Measurements from ENCODE around the gene INPP4B.

The INPP4B gene

DNA sequence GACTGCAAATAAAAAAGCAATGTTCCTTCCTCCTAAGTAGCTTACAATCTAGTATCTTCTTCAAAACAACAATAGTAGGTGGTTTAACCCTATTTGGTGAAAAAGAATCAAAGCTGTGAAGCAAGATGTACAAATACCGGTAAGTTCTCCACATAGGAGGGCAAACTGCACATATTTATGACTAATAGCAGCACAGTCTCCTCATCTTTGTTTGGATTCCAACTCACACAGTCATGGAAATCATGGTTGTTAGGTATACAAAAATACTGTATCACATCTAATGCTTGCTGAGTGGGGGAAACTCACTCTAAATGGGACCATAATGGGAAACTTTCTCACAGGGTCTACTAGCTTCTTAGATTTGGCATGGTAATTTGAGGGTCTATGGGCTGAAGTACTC, 597.2 kb downstream of the INPP4B start:
- H3K4me3 ChIP-seq (ENCODE audit: low read length), result no peak overlapping the region
- no peak for DNase-seq (ENCODE audit: low read depth, low spot score)

DNA sequence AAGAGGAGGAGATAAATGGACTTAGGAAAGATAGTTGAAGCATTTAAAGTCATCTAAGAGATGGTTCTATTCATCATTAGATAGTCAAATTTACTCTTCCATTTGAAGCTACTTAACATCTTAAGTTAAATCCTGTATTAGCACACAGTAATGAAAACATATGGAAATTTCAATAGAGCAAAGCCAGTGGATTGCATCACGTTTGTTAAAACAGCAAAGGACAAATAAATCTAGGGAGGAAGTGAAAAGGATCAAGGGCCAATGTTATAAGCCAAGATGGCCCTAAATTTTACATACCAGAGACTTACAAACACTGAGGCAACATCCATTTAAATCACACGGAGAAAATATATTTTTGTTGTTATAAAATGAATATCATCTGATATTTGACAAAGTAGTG, 602.8 kb downstream of the INPP4B start:
- no peak for DNase-seq (ENCODE audit: low read depth, low spot score)
- H3K4me3 ChIP-seq (ENCODE audit: low read length), result no peak overlapping the region

DNA sequence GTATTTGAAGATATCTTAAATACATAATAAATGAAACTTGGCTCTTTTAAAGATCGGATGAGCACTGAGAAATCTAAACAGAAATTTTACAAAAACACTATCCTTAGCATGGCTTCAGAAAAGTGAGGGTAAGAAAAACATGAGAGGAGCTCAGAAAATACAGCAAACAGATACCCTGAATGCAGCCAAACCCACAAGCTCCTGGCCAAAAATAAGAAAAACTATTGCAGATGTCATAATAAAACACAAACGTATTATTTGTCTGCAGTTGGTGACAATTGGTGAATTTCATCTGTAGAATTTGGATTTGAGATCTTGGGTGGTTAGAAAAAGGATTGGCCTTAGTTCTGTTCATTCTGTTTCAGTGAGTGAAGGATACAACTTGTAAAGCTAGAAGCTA, 603.9 kb downstream of the INPP4B start:
- H3K4me3 ChIP-seq (ENCODE audit: low read length), result no peak overlapping the region
- DNase-seq (ENCODE audit: low read depth, low spot score), result no peak

DNA sequence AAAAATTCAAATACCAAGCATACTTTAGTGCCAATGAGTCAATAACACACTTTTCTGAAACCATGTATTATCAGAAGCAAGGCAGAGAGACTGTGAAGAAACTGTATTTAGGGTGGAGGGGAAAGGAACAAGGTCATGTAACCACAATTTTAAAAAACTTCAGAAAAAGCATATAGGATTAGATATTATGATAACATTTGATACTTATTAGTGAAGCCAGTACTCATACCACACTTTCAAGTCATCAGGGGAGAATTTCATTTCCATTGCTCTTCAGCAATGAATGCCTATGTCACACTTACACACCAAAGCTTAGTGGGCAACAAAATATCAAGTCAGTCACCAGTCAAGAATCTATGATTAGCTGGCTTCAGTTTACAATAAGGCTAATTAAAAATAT, 607.5 kb downstream of the INPP4B start:
- no peak overlapping the region for H3K4me3 ChIP-seq (ENCODE audit: low read length)
- DNase-seq (ENCODE audit: low read depth, low spot score), result no peak

DNA sequence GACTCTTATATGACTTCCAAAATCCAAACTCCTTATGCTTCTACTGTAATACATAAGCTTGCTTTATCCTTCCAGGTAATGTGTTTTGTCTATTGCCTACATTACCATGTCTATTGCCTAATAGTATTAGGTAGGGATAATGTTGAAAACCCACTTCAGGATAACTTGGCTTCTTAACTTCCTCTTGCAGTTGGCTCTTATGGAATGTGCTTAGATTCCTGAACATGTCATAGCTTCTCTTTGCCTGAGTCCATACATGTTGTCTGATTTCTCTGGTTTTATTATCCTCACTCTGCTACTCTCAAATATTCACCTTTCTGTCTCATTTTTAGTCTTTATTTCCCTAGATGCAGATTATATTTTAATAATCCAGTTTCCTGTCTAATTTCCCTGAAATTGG, 609.8 kb downstream of the INPP4B start:
- no peak overlapping the region for H3K4me3 ChIP-seq (ENCODE audit: low read length)
- DNase-seq (ENCODE audit: low read depth, low spot score), result no peak

DNA sequence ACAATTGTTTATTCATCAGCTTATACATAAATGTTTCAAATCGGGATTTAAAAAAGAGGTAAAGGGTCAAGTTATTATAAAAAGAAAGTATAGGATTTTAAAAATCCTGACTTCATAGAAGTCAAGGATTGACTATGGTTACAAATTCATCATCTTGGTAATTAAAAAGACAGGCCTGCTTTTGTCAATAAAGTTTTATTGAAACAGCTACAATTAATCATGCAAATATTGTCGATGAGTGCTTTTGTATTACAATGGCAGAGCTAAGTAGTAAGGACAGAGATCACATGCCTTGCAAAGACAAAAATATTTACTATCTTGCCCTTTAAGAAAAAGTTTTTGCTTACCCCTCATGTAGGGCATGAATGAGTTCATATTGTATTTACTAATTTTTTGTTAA, 614.3 kb downstream of the INPP4B start:
- DNase-seq (ENCODE audit: low read depth, low spot score), result no peak

DNA sequence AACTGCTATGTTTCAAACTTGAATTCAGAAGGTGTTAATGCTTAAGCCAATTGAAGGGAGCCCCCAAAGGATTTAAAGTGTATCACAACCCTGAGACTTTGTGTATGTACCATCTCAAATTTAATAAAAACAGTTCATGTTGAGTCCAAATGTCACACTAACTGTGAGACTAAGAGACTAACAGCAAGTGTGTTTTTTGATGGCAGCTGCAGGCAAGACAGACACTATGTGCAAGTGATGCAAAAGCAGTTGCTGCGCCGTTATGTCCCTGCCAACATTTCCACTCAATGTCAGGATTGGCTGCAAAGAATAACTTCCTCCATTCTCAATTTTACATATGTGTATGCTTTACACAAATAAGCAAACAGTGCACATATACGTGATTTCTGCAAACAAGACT, 615.1 kb downstream of the INPP4B start:
- no peak overlapping the region for H3K4me3 ChIP-seq (ENCODE audit: low read length)
- DNase-seq (ENCODE audit: low read depth, low spot score), result no peak

More for the DNA sequence above, 614.3 kb downstream of the INPP4B start:
- H3K4me3 ChIP-seq (ENCODE audit: low read length), result no peak overlapping the region

DNA sequence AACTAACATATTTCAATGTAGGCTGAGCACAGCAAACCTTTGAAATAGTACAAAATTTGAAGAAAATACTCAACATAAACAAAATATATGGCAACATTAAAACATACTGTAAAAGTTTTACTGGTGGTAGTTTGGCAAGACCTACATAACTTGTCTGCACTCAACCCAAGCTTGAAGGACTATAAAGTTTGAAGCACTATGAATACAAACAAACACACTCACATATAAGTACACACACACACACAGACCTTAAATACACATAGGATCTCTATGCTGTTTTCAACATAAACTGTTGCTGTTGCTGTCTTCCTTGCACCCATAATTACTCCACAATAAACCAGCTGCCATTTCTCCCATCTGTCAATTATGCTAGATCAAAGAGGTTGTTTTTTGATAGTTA, 620.1 kb downstream of the INPP4B start:
- H3K4me3 ChIP-seq (ENCODE audit: low read length), result no peak overlapping the region
- no peak for DNase-seq (ENCODE audit: low read depth, low spot score)

DNA sequence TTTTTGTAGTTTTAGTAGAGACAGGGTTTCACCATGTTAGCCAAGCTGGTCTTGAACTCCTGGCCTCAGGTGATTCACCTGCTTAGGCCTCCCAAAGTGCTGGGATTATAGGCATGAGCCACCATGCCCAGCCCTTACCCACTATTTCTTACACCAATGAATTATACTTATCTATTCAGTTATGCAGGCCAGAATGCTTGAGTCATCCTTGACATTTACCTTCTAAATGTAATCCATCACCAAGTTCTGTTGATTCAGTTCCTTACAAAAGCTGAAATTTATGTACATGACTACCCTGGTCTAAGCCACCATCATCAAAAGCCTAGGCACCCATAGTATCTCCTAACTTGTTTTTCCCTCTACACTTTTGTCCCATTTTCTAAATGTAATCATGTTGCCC, 624.0 kb downstream of the INPP4B start:
- DNase-seq (ENCODE audit: low read depth, low spot score), result no peak
- no peak overlapping the region for H3K4me3 ChIP-seq (ENCODE audit: low read length)

DNA sequence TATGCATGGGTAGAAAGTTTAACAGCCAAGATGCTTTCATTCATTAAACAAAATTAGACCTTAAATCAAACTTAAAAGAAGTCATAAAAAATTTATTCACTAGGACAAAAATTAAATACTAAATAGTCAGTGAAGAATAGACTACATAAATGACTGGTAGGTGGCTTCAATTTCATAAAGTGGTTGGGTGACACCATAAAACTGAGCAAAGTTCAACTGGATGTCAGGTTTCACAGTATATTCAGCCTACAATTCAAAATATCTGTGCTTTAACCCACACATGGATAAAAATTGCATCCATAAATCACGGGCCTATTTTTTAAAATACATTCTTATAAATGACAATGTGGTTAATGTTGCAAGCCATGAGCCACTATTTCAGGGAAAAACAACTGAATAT, 627.4 kb downstream of the INPP4B start:
- no peak overlapping the region for H3K4me3 ChIP-seq (ENCODE audit: low read length)
- no peak for DNase-seq (ENCODE audit: low read depth, low spot score)

DNA sequence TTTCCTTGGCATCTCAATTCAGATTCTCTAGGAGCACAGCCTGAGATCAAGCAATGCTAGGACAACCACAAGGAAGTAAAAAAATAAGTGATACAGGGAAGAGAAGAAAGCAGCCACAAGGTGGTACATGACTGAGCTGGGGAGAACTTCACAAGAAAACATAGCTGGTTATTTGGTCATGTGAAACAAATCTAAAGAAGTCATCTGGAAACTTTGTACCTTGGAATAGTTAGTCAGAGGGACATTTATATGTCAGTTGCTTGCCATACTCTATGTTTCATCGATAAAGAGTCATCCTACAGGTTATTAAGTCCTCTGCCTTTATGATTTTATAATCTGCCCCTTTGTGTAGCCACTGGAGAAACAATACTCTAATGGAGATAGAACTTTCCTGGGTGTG, 634.7 kb downstream of the INPP4B start:
- DNase-seq (ENCODE audit: low read depth, low spot score), result no peak
- H3K4me3 ChIP-seq (ENCODE audit: low read length), result no peak overlapping the region

DNA sequence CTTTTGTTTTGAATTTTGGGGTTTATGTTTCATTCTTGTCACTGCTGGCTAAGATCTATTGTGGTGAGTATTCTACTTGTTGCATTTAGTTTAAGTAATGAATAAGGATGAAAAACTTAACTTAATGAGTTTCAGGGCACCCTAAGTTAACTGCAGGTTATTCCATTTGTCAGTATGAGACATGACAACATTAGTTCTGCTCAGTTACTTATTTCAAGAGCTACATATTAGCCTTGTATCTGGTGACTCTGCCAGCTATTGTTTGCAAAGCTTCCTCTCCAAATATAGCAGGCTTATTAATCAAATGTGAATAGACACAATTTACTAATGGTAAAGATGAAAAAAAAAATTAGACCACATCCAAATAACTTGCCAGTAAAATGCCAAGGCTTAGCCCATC, 642.6 kb downstream of the INPP4B start:
- no peak overlapping the region for H3K4me3 ChIP-seq (ENCODE audit: low read length)
- no peak for DNase-seq (ENCODE audit: low read depth, low spot score)

DNA sequence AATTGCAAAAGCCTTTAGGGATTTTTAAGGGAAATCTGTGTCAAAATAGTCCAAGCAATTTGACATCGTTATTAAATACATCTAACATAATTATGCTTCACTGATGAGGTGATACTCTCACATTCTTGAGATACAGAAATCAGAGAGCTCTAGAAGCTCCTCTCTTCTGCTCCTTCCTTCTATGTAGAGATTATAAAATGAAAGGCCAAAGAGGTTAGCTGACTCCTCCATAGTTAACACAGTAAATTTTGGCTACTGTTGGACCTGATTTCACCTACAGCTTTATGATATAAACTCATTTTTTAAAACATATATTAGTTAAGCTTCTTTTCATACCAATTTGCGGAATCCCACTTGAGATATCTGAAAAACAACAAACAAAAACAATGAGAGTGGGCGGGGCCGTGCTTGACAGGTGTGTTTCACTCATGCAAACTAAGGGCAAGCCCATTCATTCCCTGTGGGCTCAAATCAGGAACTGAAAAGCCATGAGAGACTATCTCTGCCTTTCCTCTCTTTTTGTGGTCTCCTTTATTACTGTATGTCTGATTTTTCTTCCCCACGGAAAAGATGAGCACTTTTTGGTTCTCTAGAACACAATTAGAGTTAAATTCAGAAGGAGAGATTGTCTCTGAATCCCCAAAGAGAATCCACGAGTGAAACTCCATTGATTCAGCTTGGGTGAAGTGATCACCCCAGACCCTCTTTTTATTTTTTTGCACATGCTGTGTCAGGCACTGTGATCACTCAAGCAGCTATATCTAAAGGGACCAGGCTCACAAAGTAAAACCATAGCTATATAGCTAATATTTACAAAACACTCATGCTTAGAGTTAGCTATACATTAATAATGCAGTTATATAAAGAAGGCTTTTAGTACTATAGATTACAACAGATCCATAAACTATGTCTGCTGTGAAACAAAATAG, 643.4 kb downstream of the INPP4B start:
- DNase-seq (ENCODE audit: low read depth, low spot score), result no peak

DNA sequence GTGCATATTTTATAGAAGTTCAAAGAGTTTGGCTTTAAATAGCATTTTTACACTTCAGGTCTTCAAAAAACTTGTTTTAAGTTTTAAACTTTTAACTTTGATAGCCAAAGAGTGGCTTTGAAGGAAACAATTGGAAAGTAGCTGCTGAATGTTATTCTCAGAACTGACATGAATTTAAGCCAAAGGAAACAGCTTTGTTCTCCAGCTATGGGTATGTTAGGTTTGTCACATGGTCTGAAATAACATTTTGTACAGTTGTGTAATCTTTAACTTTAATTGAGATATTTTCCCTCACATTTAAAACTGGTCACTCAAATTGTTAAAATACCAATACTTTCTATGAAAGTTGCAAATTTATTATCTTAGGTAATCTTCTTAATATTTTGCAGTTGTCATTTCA, 645.1 kb downstream of the INPP4B start:
- H3K4me3 ChIP-seq (ENCODE audit: low read length), result no peak overlapping the region
- no peak for DNase-seq (ENCODE audit: low read depth, low spot score)

More for the DNA sequence above, 643.4 kb downstream of the INPP4B start:
- no peak overlapping the region for H3K4me3 ChIP-seq (ENCODE audit: low read length)

DNA sequence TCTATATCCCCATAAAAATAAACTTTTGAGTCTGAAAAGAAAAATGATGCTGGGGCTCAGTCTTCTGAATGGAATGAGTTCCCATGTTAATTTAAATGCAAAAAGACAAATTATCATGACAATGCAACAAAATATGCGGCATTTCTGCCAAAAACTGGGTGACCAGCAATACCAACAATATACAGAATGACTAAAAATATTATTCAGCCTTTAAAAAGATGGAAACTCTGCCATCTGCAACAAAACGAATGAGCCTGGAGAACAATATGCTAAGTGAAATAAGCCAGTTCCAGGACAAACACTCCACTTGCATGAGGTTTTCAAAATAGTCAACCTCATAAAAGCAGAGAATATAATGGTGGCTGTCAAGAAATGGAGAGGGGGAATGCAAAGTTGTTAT, 651.2 kb downstream of the INPP4B start:
- no peak for DNase-seq (ENCODE audit: low read depth, low spot score)
- H3K4me3 ChIP-seq (ENCODE audit: low read length), result no peak overlapping the region

DNA sequence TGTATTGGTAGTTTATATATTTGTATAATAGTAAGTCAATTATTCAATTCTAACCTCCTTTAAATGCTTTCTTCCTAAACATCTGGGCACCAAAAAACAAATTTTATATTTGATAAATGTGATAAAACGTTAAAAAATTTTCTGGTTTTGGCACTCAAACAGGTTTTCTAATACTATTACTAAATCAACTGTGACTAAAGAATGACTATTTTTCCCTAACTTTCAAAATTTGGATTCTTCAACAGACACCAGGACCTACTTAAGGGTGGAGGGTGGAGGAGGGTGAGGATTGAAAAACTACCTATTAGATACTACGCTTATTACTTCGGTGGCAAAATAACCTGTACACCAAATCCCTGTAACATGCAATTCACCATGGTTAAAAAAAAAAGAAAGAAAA, 654.2 kb downstream of the INPP4B start:
- no peak for DNase-seq (ENCODE audit: low read depth, low spot score)
- no peak overlapping the region for H3K4me3 ChIP-seq (ENCODE audit: low read length)

DNA sequence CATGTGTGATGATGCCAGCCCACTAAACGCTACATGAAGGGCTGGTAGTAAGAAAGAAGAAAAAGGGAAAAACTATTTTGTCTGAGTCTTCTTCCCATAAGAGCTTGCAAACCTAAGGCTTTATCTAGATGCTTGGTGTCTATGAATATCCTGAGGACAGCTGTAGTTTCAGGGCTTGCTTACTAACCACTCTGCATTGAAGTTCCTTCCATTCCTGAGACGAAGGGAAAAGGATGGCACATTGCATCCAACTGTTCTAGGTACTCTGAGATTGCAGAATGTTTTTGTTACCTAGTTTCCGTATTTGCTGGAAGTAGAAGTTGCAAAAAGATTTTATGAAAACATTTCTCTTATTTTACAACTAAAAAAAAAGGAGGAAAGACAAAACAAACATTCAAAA, 665.1 kb downstream of the INPP4B start:
- no peak overlapping the region for H3K4me3 ChIP-seq (ENCODE audit: low read length)
- DNase-seq (ENCODE audit: low read depth, low spot score), result no peak

DNA sequence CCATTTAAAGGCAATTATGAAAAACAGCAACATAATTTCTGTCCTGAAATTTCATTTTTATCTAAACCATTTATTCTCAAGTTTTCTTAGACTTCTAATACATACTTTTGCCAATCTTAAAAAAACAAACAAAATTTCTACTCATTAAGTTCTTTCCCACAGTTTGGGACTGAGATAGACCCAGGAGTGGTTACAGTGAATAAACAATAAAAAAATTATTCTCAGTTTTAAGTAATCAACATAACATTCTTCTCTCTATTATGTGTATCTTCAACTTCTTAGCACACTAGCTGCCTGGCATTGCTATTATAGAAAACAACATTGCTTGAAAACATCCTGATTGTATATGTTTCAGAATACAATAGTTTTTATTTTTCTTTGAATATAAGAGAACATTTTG, 676.9 kb downstream of the INPP4B start:
- no peak overlapping the region for H3K4me3 ChIP-seq (ENCODE audit: low read length)
- DNase-seq (ENCODE audit: low read depth, low spot score), result no peak

DNA sequence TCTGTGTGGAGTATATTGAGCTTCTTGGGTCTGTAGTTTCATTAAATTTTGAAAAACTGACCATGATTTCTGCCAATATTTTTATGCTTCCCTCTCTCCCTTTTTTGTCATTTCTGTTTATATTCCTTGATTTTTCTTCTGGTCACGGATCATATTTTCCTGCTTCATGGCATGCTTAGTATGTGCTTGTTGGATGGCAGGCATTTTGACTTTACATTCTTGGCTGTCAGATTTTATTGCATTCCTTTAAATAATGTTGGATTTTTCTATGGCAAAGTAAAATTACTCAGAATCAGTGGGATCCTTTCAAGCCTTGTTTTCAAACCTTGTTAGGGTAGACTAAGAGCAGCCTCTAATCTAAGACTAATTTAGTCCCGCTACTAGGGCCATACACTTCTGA, 677.9 kb downstream of the INPP4B start:
- no peak overlapping the region for H3K4me3 ChIP-seq (ENCODE audit: low read length)
- no peak for DNase-seq (ENCODE audit: low read depth, low spot score)

DNA sequence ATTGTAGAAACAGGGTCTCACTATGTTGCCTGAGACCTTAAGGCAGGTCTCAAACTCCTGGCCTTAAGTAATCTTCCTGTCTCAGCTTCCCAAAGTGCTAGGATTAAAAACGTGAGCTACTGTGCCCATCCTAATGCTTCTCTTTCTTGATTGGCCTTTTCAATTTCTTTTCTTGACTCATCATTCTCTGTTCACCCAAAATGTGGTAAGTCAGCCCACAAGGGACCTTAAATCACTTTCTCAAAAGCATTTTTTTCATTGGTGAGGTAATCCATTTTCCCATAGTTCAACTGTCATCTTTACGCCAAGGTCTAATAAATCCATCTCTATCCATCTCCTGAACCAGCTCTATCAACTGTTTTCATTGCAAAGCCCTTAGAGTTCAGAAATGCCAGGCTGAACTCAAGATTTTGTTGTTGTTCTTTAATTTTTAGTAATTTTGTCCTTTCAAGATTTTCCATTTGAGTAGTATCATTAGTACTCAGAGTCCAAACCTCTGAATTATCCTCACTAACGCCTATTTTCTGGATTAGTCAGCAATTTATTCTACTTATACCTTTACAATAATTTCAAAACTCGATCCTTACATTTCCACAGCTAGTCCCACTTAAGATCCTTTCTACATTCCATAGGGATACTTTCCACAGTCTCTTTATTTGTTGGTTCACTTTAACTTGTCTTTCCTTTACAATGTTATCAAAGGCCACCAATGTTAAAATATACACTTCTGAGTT, 681.2 kb downstream of the INPP4B start:
- DNase-seq (ENCODE audit: low read depth, low spot score), result no peak
- no peak overlapping the region for H3K4me3 ChIP-seq (ENCODE audit: low read length)

DNA sequence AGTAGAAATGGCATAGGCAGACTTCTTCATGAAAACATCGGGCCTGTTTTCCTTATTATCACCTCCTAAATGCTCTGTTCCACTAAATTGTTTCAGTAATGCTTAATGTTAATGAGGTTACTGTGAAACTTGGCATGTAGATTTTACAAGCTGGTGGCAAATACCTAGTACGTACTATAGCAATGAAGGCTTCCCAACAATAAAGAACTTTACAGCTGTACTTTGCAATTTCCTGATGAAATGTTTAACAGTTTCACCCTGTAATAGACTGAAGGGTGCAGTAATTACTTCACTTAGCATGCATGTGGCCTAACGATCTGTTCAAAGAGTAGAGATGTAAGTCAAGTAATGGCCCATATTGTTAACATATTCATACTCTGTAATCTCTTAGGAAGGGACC, 685.0 kb downstream of the INPP4B start:
- no peak overlapping the region for H3K4me3 ChIP-seq (ENCODE audit: low read length)

More for the DNA sequence above, 685.0 kb downstream of the INPP4B start:
- no peak for DNase-seq (ENCODE audit: low read depth, low spot score)
